HEK293 (cell line): ENCODE data around the gene ATP2C1.

ENCODE experiments used
- CTCF ChIA-PET: fragments of 350-600 bp; formaldehyde crosslinking; extraction: SDS; loops from one replicate; lab custom pipeline; 2021; ENCODE audit warnings: antibody characterized with exemption; lab: Yijun Ruan, JAX
- POLR2A ChIA-PET: fragments of 300-600 bp; formaldehyde crosslinking; extraction: SDS; loops from one replicate; lab custom pipeline; 2020; ENCODE audit warnings: antibody characterized with exemption, inconsistent platforms; lab: Yijun Ruan, JAX
- H3K27ac ChIP-seq: fragments of 200-500 bp; sonication (Bioruptor generic); 2 replicates; pipeline ENCODE4 v1.5.1; 2014; ENCODE audit warnings: low read depth, low read length, control low read depth, inconsistent platforms; ENCODE audit errors: extremely low read depth
- H3K36me3 ChIP-seq, 2 experiments: fragments of 200-500 bp in 1 of 2; sonication (Bioruptor generic) in 1 of 2; 1 replicate in 1 of 2; 2 replicates in 1 of 2; pipeline ENCODE4 v1.5.1; 2014 to 2017; ENCODE audit warnings: inconsistent platforms in 2 of 2, low read length in 2 of 2; ENCODE audit not compliant: control insufficient read depth in 2 of 2, insufficient read depth in 1 of 2
- H3K4me1 ChIP-seq: fragments of 200-500 bp; sonication (Bioruptor generic); 2 replicates; pipeline ENCODE4 v1.5.1; 2014; ENCODE audit warnings: mild to moderate bottlenecking, low read length, inconsistent platforms; ENCODE audit not compliant: control insufficient read depth, insufficient read depth
- H3K4me3 ChIP-seq: 2 replicates; pipeline ENCODE4 v1.5.1; 2011; ENCODE audit warnings: low read depth, mild to moderate bottlenecking, control low read depth, low read length, moderate library complexity
- H3K9me3 ChIP-seq: fragments of 200-500 bp; sonication (Bioruptor generic); 2 replicates; pipeline ENCODE4 v1.5.1; 2014; ENCODE audit warnings: low read depth, low read length, inconsistent platforms; ENCODE audit not compliant: control insufficient read depth, insufficient read depth
- GFI1B ChIP-seq: fragments of 450-650 bp; formaldehyde crosslinking; IDR thresholded peaks from 2 replicates; pipeline ENCODE4 v1.5.1; 2016; ENCODE audit warnings: missing biosample characterization, missing genetic modification characterization
- HOXC10 ChIP-seq: sonication (generic); formaldehyde crosslinking; IDR thresholded peaks from 2 replicates; pipeline ENCODE4 v1.8.1; 2023; ENCODE audit warnings: mild to moderate bottlenecking, missing genetic modification reagents
- IKZF3 ChIP-seq: fragments of 450-650 bp; IDR thresholded peaks from 2 replicates; pipeline ENCODE4 v1.5.0; 2018; ENCODE audit warnings: missing biosample characterization, mild to moderate bottlenecking, missing genetic modification characterization, moderate library complexity
- KLF7 ChIP-seq: fragments of 450-650 bp; formaldehyde crosslinking; IDR thresholded peaks from 2 replicates; pipeline ENCODE4 v1.5.1; 2016; ENCODE audit warnings: missing biosample characterization, missing genetic modification characterization, borderline replicate concordance
- MZF1 ChIP-seq: fragments of 450-650 bp; formaldehyde crosslinking; IDR thresholded peaks from 2 replicates; pipeline ENCODE4 v1.5.1; 2017; ENCODE audit warnings: missing biosample characterization, missing genetic modification characterization, borderline replicate concordance
- OSR2 ChIP-seq: fragments of 450-650 bp; formaldehyde crosslinking; IDR thresholded peaks from 2 replicates; pipeline ENCODE4 v1.5.1; 2016; ENCODE audit warnings: missing biosample characterization, missing genetic modification characterization
- PRDM1 ChIP-seq: fragments of 450-650 bp; formaldehyde crosslinking; IDR thresholded peaks from 2 replicates; pipeline ENCODE4; 2016; ENCODE audit warnings: missing biosample characterization, missing genetic modification characterization
- SCRT2 ChIP-seq: fragments of 450-650 bp; formaldehyde crosslinking; IDR thresholded peaks from 2 replicates; pipeline ENCODE4 v1.5.1; 2016; ENCODE audit warnings: missing biosample characterization, missing genetic modification characterization
- SETDB1 ChIP-seq: IDR thresholded peaks from one replicate; pipeline ENCODE4 v1.6.1; 2017; ENCODE audit warnings: mild to moderate bottlenecking, low read length, moderate library complexity, mixed read lengths; ENCODE audit not compliant: insufficient read length
- SP3 ChIP-seq: fragments of 450-650 bp; formaldehyde crosslinking; IDR thresholded peaks from 2 replicates; pipeline ENCODE4 v1.5.1; 2016; ENCODE audit warnings: missing biosample characterization, missing genetic modification characterization
- ZBTB17 ChIP-seq: fragments of 450-650 bp; formaldehyde crosslinking; IDR thresholded peaks from 2 replicates; pipeline ENCODE4 v1.5.1; 2016; ENCODE audit warnings: missing biosample characterization, missing genetic modification characterization
- ZIC2 ChIP-seq: fragments of 450-650 bp; formaldehyde crosslinking; IDR thresholded peaks from 2 replicates; pipeline ENCODE4 v1.5.1; 2016; ENCODE audit warnings: missing biosample characterization, missing genetic modification characterization
- ZNF184 ChIP-seq: fragments of 450-650 bp; IDR thresholded peaks from 2 replicates; pipeline ENCODE4 v1.5.1; 2018; ENCODE audit warnings: missing biosample characterization, mild to moderate bottlenecking, missing genetic modification characterization
- ZNF239 ChIP-seq: fragments of 450-650 bp; formaldehyde crosslinking; IDR thresholded peaks from 2 replicates; pipeline ENCODE4 v1.5.1; 2016; ENCODE audit warnings: missing biosample characterization, missing genetic modification characterization
- ZNF24 ChIP-seq: fragments of 450-650 bp; formaldehyde crosslinking; IDR thresholded peaks from 2 replicates; pipeline ENCODE4 v1.5.1; 2016; ENCODE audit warnings: missing biosample characterization, missing genetic modification characterization
- ZNF324 ChIP-seq: fragments of 450-650 bp; formaldehyde crosslinking; IDR thresholded peaks from 2 replicates; pipeline ENCODE4 v1.5.1; 2016; ENCODE audit warnings: missing biosample characterization, missing genetic modification characterization
- ZNF560 ChIP-seq: fragments of 450-650 bp; formaldehyde crosslinking; IDR thresholded peaks from 2 replicates; pipeline ENCODE4 v1.5.1; 2017; ENCODE audit warnings: missing biosample characterization, missing genetic modification characterization, borderline replicate concordance
- ZNF585B ChIP-seq: fragments of 450-650 bp; formaldehyde crosslinking; IDR thresholded peaks from 2 replicates; pipeline ENCODE4 v1.5.1; 2016; ENCODE audit warnings: missing biosample characterization, missing genetic modification characterization
- ZNF610 ChIP-seq: fragments of 450-650 bp; formaldehyde crosslinking; IDR thresholded peaks from 2 replicates; pipeline ENCODE4 v1.5.1; 2016; ENCODE audit warnings: missing biosample characterization, missing genetic modification characterization, borderline replicate concordance
- ZNF701 ChIP-seq: fragments of 450-650 bp; formaldehyde crosslinking; IDR thresholded peaks from 2 replicates; pipeline ENCODE4 v1.5.1; 2016; ENCODE audit warnings: missing biosample characterization, missing genetic modification characterization
- ZNF830 ChIP-seq: fragments of 450-650 bp; IDR thresholded peaks from 2 replicates; pipeline ENCODE4 v1.5.0; 2018; ENCODE audit warnings: missing biosample characterization, missing genetic modification characterization, low read depth, mild to moderate bottlenecking, moderate library complexity
- TF ChIP-seq, protein P1 (sequence below): fragments of 450-650 bp; formaldehyde crosslinking; IDR thresholded peaks from 2 replicates; pipeline ENCODE4 v1.5.1; 2017; ENCODE audit warnings: missing biosample characterization, mild to moderate bottlenecking, missing genetic modification characterization, moderate library complexity
- TF ChIP-seq, protein P2 (sequence below): fragments of 450-650 bp; formaldehyde crosslinking; IDR thresholded peaks from 2 replicates; pipeline ENCODE4 v1.5.1; 2016; ENCODE audit warnings: missing biosample characterization, missing genetic modification characterization

Gene ATP2C1

DNA sequence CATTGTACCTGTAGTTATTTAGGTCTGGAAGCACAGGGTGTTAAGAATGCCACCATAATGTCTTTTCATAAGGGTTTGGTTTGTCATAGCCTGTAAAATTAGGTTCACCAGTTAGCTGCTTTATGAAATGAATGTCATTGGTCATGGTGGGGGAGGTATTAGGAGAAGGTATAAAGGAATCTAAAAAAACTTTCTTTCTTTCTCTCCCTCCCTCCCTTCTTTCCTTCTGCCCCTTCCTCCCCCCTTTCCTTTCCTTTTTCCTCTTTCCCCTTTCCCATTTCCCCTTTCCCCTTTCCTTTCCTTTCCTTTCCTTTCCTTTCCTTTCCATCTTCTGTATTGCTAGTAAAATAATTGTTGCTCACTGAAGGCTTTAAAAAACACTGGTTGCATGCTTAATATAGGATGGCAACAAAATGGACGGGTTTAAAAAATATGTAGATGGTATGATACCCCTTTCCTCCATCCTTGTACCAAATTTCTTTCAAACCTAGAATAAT lies 9.6 kb downstream of the ATP2C1 start:
- Histone ChIP-seq H3K4me1 (peaks cover 12% of the 10 kb centered on the region), H3K9me3 (no peaks in the 10 kb centered on the region), H3K36me3 (no peaks in the 10 kb centered on the region), H3K27ac (no peak overlapping the region), H3K4me3 (no peak overlapping the region)
- TF ChIP-seq SCRT2 (tag by site-specific recombination) (peak; percentile 83), MZF1 (tag by site-specific recombination) (no peak), PRDM1 (tag by site-specific recombination) (peak; percentile 97)
- ChIA-PET CTCF (no interaction called here), POLR2A (no interaction called here)

DNA sequence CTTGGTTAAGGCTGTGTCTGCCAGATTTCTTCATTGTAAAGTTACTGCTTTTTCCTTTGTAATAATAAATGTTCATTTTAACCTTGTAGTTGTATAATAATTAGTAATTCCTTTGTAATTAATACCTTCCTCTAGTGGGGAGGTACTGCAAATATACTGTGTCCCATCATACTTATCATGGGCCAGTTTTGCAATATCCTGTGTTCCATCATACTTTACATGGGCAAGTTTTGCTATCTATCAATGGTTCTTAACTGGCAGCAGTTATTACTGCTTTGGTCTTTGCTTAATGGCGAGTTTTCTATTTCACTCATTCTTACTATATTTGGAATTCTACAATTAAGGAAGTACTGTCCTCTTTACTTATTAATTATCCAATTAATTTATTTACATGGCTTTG lies 10.6 kb downstream of the ATP2C1 start:
- Histone ChIP-seq H3K9me3 (no peaks in the 10 kb centered on the region), H3K27ac (no peak overlapping the region), H3K36me3 (no peaks in the 10 kb centered on the region), H3K4me3 (no peak overlapping the region), H3K4me1 (peaks cover 11% of the 10 kb centered on the region)
- TF ChIP-seq ZNF324 (no peak), ZIC2 (no peak), HOXC10 (CRISPR knock-in tag) (no peak), GFI1B (tag by site-specific recombination) (no peak), ZNF24 (tag by site-specific recombination) (no peak), OSR2 (tag by site-specific recombination) (no peak), ZNF610 (no peak), ZNF560 (tag by site-specific recombination) (no peak), SP3 (tag by site-specific recombination) (no peak)
- TF ChIP-seq, protein P1, sequence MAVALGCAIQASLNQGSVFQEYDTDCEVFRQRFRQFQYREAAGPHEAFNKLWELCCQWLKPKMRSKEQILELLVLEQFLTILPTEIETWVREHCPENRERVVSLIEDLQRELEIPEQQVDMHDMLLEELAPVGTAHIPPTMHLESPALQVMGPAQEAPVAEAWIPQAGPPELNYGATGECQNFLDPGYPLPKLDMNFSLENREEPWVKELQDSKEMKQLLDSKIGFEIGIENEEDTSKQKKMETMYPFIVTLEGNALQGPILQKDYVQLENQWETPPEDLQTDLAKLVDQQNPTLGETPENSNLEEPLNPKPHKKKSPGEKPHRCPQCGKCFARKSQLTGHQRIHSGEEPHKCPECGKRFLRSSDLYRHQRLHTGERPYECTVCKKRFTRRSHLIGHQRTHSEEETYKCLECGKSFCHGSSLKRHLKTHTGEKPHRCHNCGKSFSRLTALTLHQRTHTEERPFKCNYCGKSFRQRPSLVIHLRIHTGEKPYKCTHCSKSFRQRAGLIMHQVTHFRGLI = no peak
- ChIA-PET CTCF (no interaction called here), POLR2A (no interaction called here)

DNA sequence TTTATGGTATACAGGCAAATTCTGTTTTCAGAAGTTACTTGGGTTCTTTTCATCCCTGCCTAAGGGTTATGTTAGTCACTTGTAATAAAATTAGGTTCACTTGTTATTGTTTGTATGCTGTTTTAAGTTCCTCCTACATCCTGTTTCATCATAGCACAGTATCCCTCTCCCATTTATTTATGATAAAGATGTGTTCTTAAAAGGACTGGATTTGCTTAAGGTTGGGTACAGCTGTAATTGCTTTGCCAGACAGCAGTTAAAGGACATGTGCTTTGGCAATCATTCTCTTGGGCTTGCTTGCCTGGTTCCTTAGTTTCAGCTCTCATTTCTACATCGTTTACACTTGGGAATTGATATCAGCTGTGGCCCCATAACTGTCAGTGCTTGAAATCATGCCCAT lies 11.7 kb downstream of the ATP2C1 start:
- Histone ChIP-seq H3K27ac (no peak overlapping the region), H3K9me3 (no peaks in the 10 kb centered on the region), H3K4me1 (peaks cover 10% of the 10 kb centered on the region), H3K4me3 (no peak overlapping the region), H3K36me3 (no peaks in the 10 kb centered on the region)
- TF ChIP-seq ZBTB17 (tag by site-specific recombination) (peak; percentile 43; the same call in 1 of the 2 replicates), ZNF701 (tag by site-specific recombination) (no peak)
- TF ChIP-seq, protein P2, sequence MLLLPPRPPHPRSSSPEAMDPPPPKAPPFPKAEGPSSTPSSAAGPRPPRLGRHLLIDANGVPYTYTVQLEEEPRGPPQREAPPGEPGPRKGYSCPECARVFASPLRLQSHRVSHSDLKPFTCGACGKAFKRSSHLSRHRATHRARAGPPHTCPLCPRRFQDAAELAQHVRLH (tag by site-specific recombination) = no peak
- CTCF ChIA-PET = no interaction called here
- POLR2A ChIA-PET = no interaction called here

DNA sequence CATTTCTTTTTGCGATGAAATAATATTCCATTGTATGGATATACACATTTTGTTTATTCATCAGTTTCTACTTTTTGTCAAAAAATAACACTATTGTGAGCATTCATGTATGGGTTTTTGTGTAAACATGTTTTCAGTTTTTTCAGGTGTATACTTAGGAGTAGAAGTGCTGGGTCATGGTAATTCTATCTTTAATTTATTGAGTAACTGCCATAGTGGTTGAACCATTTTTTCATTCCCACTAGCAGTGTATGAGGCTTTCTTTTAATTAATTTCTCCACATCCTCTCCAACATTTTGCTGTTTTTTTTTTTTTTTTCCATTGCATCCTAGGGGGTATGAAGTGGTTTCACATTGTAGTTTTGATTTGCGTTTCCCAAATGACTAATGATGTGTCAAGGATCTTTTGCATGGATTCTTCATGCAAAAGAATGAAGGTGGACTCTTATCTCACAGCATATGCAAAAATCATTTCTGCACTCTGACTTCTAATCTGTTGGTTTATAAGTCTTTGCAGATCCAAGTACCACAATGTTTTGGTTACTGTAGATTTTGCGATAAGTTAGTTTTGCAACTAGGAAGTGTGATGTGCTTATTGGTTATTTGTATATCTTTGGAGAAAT lies 12.6 kb downstream of the ATP2C1 start:
- H3K36me3 ChIP-seq = no peaks in the 10 kb centered on the region
- peaks cover 10% of the 10 kb centered on the region for H3K4me1 ChIP-seq
- ChIA-PET CTCF (no interaction called here), POLR2A (no interaction called here)
- H3K4me3 ChIP-seq = no peak overlapping the region
- H3K27ac ChIP-seq = no peak overlapping the region
- TF ChIP-seq MZF1 (tag by site-specific recombination) = no peak
- TF ChIP-seq ZNF830 (tag by site-specific recombination) = no peak
- TF ChIP-seq ZNF585B (tag by site-specific recombination) = no peak
- no peak for TF ChIP-seq IKZF3 (tag by site-specific recombination)
- TF ChIP-seq SETDB1 = no peak
- TF ChIP-seq ZNF184 (tag by site-specific recombination) = no peak
- TF ChIP-seq ZNF239 (tag by site-specific recombination) = no peak
- TF ChIP-seq KLF7 (tag by site-specific recombination) = no peak
- no peaks in the 10 kb centered on the region for H3K9me3 ChIP-seq
